ENCODE measurements around the gene TPGS1. TPM values are rescaled to one million over a fixed set of nuclear protein-coding genes. Genes with fewer than 3 reads are reported as not detected.

TPGS1 gene
- total and polyA plus RNA-seq, 2 donors (not counting 3 experiments of a cell fraction or from before 2014, with no cell fraction given), result 20.9 to 24.7 TPM

- no peaks in the 10 kb centered on the region for H4K20me1 ChIP-seq (replicated peaks; ENCODE audit: control insufficient read depth, extremely low read depth, insufficient read depth, low read length)
- TF ChIP-seq EZH2 (IDR thresholded peaks at IDR 0.05; ENCODE audit: borderline replicate concordance, low read depth, low read length, severe bottlenecking), result no peak
- no peak within 1 kb of the TSS for H3K9ac ChIP-seq (replicated peaks; ENCODE audit: extremely low read depth, insufficient read depth, low read length)
- FAIRE-seq (no peak), DNase-seq (ENCODE audit: low read depth, low spot score) (no peak)
- H3K36me3 ChIP-seq (ENCODE audit: control insufficient read depth in 2 of 2, extremely low read depth in 1 of 2, insufficient read depth in 2 of 2, low read length in 2 of 2), result peaks cover 0 to 18% of the 10 kb centered on the region in 2 experiments
- H3K9me1 ChIP-seq (replicated peaks; ENCODE audit: control insufficient read depth, extremely low read depth, insufficient read depth, low read length), result no peaks in the 10 kb centered on the region
- ChIA-PET CTCF (no interaction called here), POLR2A (no interaction called here)
- no peaks in the 10 kb centered on the region for H3K79me2 ChIP-seq (ENCODE audit: control insufficient read depth, insufficient read depth, low read length)
- H3K27ac ChIP-seq (ENCODE audit: insufficient read depth, low read depth, low read length), result no peak within 1 kb of the TSS
- no peak within 1 kb of the TSS for H3K4me2 ChIP-seq (ENCODE audit: insufficient read depth, low read length)
- BruUV-seq (replicated peaks), result no TSS peak
- no peak within 1 kb of the TSS for H3K4me3 ChIP-seq (replicated peaks in 1 of 3; ENCODE audit: insufficient read depth in 1 of 3, low read depth in 1 of 3, low read length in 3 of 3)
- intact Hi-C loops (cut with micrococcal nuclease) (no loop called here), dilution Hi-C loops (cut with MboI; ENCODE audit: extremely low pct_ligation_motif_present, low sequenced_read_pairs) (no loop called here)
- no peaks in the 10 kb centered on the region for H3K27me3 ChIP-seq (ENCODE audit: control insufficient read depth in 2 of 2, insufficient read depth in 2 of 2, low read length in 2 of 2)
- no peak within 1 kb of the TSS for H2AFZ ChIP-seq (ENCODE audit: low read depth, low read length)
- no peaks in the 10 kb centered on the region for H3K9me3 ChIP-seq (replicated peaks; ENCODE audit: control insufficient read depth, insufficient read depth, low read length)
- no peaks in the 10 kb centered on the region for H3K4me1 ChIP-seq (ENCODE audit: control insufficient read depth, extremely low read depth, insufficient read depth, low read length)
Measured at GRCh38 chr19:543910-544608, 36.8 kb downstream of the TPGS1 start, which contains the start of gene GZMM. GZMM (plus strand) TSS chr19:544053; CDS start chr19:544072, 19 bp downstream.

- Histone ChIP-seq H3K27ac (ENCODE audit: insufficient read depth, low read depth, low read length) (no peak overlapping the region), H3K9me3 (replicated peaks; ENCODE audit: control insufficient read depth, insufficient read depth, low read length) (no peaks in the 10 kb centered on the region), H3K4me2 (ENCODE audit: insufficient read depth, low read length) (no peak overlapping the region), H3K79me2 (ENCODE audit: control insufficient read depth, insufficient read depth, low read length) (no peaks in the 10 kb centered on the region), H3K36me3 (ENCODE audit: control insufficient read depth in 2 of 2, extremely low read depth in 1 of 2, insufficient read depth in 2 of 2, low read length in 2 of 2) (peaks cover 0 to 6% of the 10 kb centered on the region in 2 experiments), H3K9me1 (replicated peaks; ENCODE audit: control insufficient read depth, extremely low read depth, insufficient read depth, low read length) (no peaks in the 10 kb centered on the region), H3K4me3 (replicated peaks in 1 of 3; ENCODE audit: insufficient read depth in 1 of 3, low read depth in 1 of 3, low read length in 3 of 3) (no peak overlapping the region), H4K20me1 (replicated peaks; ENCODE audit: control insufficient read depth, extremely low read depth, insufficient read depth, low read length) (no peaks in the 10 kb centered on the region), H3K27me3 (ENCODE audit: control insufficient read depth in 2 of 2, insufficient read depth in 2 of 2, low read length in 2 of 2) (no peaks in the 10 kb centered on the region), H3K4me1 (ENCODE audit: control insufficient read depth, extremely low read depth, insufficient read depth, low read length) (no peaks in the 10 kb centered on the region), H3K9ac (replicated peaks; ENCODE audit: extremely low read depth, insufficient read depth, low read length) (no peak overlapping the region), H2AFZ (ENCODE audit: low read depth, low read length) (no peak overlapping the region)
- ChIA-PET CTCF (no interaction called here), POLR2A (no interaction called here)
- no peak for FAIRE-seq
- no peak for TF ChIP-seq MAX (IDR thresholded peaks at IDR 0.05; ENCODE audit: insufficient read depth, insufficient read length)
- TF ChIP-seq FOS (IDR thresholded peaks at IDR 0.05; ENCODE audit: borderline replicate concordance, insufficient read depth, low read length), result no peak
- TF ChIP-seq EZH2 (IDR thresholded peaks at IDR 0.05; ENCODE audit: borderline replicate concordance, low read depth, low read length, severe bottlenecking), result no peak
- TF ChIP-seq MYC (IDR thresholded peaks at IDR 0.05; ENCODE audit: low read depth, low read length), result no peak
- TF ChIP-seq POLR2AphosphoS5 (IDR thresholded peaks at IDR 0.05; ENCODE audit: insufficient read depth, low read depth, low read length), result no peak
- no peak for TF ChIP-seq CTCF (IDR thresholded peaks at IDR 0.05; ENCODE audit: extremely low read depth in 1 of 2, insufficient read depth in 1 of 2, low read depth in 1 of 2, low read length in 2 of 2)
- no peak for TF ChIP-seq POLR2A (IDR thresholded peaks at IDR 0.05; ENCODE audit: low read depth, low read length)
- no peak for TF ChIP-seq JUN (IDR thresholded peaks at IDR 0.05; ENCODE audit: borderline replicate concordance, insufficient read depth, insufficient read length, low read depth)
- no peak for TF ChIP-seq GATA2 (IDR thresholded peaks at IDR 0.05; ENCODE audit: insufficient read depth, insufficient read length, low read depth, low read length)
- intact Hi-C loops (cut with micrococcal nuclease), result no loop called here
- no TSS peak for BruUV-seq (replicated peaks)
- dilution Hi-C loops (cut with MboI; ENCODE audit: extremely low pct_ligation_motif_present, low sequenced_read_pairs), result no loop called here
- no peak for DNase-seq (ENCODE audit: low read depth, low spot score)
Measured at GRCh38 chr19:547117-547516, 39.8 kb downstream of the TPGS1 start.

Data from endothelial cell of umbilical vein (primary cell).